Hippocampal formation (tissue), 2 donors: ENCODE measurements around the gene DYSF.

Source experiments
- DNase-seq, 2 donors: peaks; one replicate each; lab custom pipeline; 2025; lab: John Stamatoyannopoulos, UW

The DYSF gene

DNA sequence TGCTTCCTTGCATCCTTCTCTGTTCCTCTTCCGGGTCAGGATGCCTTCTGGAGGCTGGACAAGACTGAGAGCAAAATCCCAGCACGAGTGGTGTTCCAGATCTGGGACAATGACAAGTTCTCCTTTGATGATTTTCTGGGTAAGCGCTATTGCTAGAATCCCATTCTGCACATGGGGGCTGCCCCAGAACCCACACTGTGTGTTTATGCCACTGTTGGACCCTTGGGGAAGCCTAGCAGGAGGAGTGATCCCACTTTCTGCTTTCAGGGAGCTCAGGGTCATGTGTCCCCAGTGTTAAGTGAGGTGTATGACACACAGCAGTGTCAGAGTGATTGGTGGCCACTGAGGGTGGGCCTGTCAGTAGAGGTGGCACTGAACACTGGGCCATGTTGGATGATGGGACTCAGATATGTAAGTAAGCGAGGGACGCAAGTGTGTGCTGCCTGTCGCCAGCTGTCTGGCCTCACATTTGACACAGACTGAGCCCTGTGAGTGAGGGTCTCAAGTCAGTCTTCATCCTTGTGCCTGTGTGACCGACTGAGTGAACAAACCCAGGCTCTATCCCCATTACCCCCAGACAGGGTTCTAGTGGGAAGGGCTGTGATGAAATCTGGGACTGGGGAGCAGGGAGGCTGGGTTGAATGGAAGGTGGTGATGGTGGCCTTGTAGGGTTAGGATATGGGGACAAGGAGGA is 220.9 kb downstream of the DYSF start:
- DNase-seq: no peak

DNA sequence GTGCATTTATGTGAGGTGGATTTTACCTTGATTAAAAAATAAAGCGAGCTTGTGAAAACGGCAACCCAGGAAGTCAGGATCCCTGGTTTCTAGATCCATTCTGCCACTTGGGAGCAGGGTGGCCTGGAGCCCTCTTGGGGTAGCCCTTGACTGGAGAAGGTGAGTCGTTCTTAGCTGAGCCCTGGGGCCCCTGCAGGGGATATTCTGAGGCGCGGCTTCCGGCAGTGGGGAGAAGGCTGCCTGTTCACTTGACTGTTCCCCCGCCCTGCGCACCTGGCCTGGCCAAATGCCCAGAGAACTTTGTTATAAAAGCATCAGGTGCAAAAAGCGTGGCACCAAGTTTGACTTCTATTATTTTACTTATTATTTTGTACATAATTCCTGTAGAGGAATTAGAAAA is 221.9 kb downstream of the DYSF start:
- DNase-seq: no peak

GRCh38 chr2:71678874-71679273 is 225.5 kb downstream of the DYSF start:
- DNase-seq: no peak

GRCh38 chr2:71679491-71679890 is 226.1 kb downstream of the DYSF start:
- DNase-seq: no peak

GRCh38 chr2:71680925-71681324 is 227.6 kb downstream of the DYSF start:
- DNase-seq: no peak

DNA sequence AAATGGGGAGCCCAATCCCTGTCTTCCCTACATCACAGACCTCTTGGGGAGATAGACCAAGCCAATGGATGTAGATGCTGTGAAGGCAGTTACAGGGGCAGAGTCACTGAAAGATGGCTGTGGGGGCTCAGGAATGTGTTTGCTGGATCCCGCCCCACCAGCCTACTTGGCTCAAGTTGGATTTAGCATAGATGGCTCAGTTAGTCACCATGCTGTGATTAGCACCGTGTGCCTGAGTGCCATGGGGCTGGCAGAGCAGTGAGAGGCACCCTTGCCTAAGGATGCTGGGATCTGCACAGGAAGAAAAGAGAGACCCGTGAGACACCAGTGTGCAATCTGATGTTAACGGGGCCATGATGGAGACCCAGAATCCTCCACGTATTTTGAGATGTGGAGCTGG is 228.3 kb downstream of the DYSF start:
- DNase-seq: no peak

GRCh38 chr2:71682341-71682740 is 229.0 kb downstream of the DYSF start:
- DNase-seq: no peak

DNA sequence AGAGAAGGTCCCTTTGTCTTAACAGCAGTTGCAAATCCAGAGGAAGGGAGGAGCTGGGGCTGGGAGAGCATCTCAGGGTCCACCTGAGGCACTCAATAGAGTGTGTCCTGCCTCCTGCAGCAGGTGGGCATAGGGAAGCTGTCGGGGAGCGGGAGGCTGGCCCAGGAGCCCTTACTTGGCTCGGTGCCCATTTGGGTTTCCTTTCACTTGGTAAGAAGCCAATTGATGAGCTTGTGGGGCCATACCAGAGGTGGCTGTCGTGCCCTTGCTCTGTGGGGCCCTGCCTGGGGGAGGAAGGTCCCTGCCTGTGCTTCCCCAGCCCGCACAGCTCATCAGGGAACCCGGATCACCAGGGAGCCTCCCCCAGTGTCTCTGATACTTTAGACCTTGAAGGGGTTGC is 229.7 kb downstream of the DYSF start:
- DNase-seq: no peak

- no peak for DNase-seq
Observed at GRCh38 chr2:71683666-71684065, 230.3 kb downstream of the DYSF start.

DNA sequence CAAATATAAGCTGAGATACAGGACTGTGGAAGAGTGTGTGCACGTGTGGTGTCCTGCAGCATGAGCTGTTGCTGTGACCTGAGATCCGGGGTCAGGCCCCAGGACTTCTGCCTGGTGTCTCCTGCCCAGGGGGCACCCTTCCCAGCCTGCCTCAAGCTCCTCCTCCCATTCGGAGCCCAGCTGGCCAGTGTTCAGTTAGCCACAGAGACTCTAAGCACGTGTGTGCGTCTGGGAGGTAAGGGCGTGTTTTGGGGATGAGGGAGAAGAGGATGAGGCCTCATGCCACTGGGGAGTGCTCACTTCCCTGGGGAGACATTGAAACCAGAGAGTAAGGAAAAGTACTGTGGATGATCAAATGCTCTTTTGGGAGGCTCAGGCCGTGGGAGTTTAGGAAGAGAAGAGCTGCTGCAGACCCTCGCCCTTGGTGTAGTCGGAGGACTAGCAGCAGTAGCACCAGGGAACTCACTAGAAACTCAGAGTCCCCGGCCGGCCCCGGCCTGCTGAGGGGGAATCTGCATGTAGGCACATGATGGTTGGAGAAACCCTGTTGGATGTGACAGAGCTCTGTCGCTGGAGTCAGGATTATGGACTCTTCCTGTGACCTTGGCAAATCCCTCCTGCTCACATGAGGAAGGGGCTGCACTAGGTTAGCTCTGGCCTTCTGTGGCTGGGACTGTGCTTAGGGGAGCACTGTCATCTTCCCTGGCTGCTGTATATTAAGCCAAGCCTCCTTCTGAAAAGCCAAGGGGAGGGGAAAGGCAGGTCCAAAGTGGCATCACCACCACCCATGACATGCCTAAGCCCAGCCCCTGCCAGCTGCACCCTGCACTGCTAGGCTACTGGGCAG is 231.1 kb downstream of the DYSF start:
- no peak for DNase-seq

GRCh38 chr2:71685073-71685848 is 231.9 kb downstream of the DYSF start:
- peak; percentile 15 to 41 for DNase-seq

- no peak for DNase-seq
Observed at GRCh38 chr2:71685941-71686611, 232.7 kb downstream of the DYSF start.

DNA sequence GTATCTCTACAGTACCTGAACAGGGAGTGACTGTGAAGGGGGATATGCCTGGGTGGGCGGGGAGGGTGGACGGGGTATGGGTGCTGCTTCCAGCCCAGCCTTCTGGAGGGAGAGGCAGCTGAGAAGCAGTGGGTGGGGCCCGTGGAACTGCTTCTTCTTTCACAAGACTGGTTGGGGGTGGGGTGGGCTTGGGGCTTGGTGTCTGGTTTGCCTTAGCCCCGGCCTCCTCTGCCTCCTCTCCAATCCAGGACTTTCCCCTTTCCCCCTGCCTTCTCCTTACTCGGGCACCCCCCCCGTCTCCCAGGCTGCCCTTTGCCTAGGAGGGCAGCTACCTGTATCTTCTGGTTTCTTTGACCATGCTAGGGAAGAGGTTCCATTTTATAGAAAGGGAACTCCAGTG is 233.4 kb downstream of the DYSF start:
- no peak for DNase-seq

DNA sequence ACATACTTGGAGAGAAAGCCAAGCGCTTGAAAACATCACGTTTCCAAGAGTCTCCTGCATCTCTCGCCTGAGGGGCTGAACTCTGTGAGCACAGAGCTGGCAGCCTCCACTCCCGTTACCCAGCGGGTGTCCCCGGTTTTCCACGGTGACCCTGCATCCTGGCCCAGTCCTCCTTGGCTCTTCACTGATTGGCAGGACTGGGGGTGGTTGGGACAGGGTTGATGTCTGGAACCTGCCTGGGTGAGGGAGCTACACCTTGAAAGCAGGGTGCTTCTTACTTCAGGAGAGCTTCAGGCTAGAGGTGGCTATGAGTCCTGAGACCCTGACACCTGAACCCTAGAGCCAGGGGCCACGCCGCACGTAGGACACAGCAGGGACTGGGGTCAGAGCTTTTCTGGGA is 234.1 kb downstream of the DYSF start:
- DNase-seq: no peak

- no peak for DNase-seq
Observed at GRCh38 chr2:71688530-71688929, 235.2 kb downstream of the DYSF start.

DNA sequence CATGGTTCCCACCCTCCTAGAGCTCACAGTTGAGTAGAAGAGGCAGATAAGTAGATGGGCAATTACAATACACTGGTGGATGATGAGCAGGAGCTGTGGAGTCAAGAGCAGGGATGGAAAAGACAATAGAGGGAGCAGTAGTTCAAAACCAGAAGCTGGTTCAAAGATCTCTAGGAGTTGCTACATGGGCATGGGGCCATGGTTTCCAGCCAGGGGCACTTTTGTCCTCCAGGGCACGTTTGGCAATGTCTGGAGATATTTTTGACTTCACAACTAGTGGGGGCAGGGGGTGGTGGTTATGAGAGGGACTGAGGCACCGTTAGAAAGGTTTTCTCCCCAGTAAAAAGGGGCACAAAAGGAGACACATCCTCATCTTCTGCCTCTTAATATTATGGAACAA is 236.0 kb downstream of the DYSF start:
- DNase-seq: no peak

DNA sequence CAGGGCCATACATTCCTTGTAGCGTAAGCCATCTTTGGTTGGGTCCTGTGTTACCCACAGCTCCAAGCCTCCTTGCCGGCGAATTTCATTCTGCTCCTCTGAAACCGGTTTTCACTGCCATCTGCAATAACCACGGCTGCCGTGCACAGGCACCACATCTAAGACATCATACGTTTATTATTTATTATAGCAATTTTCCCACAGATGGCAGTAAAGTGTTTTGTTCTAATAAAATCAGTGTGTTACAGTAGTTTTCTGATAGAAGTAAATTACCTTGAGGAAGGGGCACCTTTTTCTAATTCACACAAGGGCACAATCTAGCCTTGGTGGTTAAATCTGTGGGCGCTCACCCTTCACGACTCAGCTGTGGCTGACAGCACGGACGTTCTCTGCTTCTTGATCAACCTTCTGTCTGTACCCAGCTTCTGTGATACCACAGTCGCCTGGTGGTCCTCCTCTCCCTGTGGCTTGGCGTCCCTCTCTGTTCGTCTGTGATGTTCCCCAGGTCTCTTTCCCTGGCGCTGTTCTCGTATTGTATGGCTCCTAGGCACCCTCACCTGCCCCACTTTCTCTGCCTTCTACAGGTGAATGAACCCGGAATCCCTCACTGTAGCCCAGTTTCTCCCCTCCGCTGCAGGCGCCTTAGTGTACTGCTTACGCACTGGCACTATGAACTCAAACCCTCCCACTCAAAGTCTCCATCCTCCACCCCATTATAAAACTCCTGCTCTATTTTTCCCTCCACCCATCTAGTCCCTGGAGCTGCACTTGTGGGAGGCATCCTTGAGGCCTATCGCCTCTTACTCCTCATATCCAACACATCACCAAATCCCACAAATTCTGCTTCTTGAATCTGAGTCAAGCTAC is 236.8 kb downstream of the DYSF start:
- no peak for DNase-seq

GRCh38 chr2:71690876-71691475 is 237.6 kb downstream of the DYSF start:
- no peak for DNase-seq

GRCh38 chr2:71691747-71692441 is 238.5 kb downstream of the DYSF start:
- no peak for DNase-seq

GRCh38 chr2:71692621-71693277 is 239.4 kb downstream of the DYSF start:
- DNase-seq: no peak
